ENCODE data around the gene FSIP1. TPM values are rescaled to one million over a fixed set of nuclear protein-coding genes. Genes with fewer than 3 reads are reported as not detected.

The FSIP1 gene
- total RNA-seq, 6 donors from 2014 or later: 0.26 to 3.2 (median 0.79) TPM; not detected in 2

- Histone ChIP-seq H3K9me3 (no peaks in the 10 kb centered on the region), H3K27ac (no peak overlapping the region), H3K4me3 (no peak overlapping the region), H3K27me3 (no peaks in the 10 kb centered on the region), H3K4me1 (peaks cover 0 to 3% (median 0%) of the 10 kb centered on the region in 4 donors), H3K36me3 (no peaks in the 10 kb centered on the region)
- WGBS, 2 donors: 54 to 57% methylated on average over 6 of the region's 6 CpGs
- DNase-seq (peak in 1 of 2 donors; percentile 26), ATAC-seq (ENCODE audit: low FRiP score in 2 of 2) (no peak)
- TF ChIP-seq EP300 (IDR thresholded peaks at IDR 0.05): no peak
- TF ChIP-seq CTCF (IDR thresholded peaks at IDR 0.05): no peak
- TF ChIP-seq POLR2A (IDR thresholded peaks at IDR 0.05): no peak
- no peak for TF ChIP-seq POLR2AphosphoS5 (IDR thresholded peaks at IDR 0.05)
Measured at GRCh38 chr15:39649757-39650156, 132.9 kb downstream of the FSIP1 start.

GRCh38 chr15:39646425-39646824 lies 136.2 kb downstream of the FSIP1 start:
- ATAC-seq (ENCODE audit: low FRiP score in 2 of 2): no peak
- H3K27ac ChIP-seq: no peak overlapping the region
- 94 to 100% methylated on average over 5 of the region's 5 CpGs for WGBS, 2 donors

GRCh38 chr15:39645976-39646257 lies 136.7 kb downstream of the FSIP1 start:
- H3K27me3 ChIP-seq: no peaks in the 10 kb centered on the region
- DNase-seq (no peak), ATAC-seq (ENCODE audit: low FRiP score in 2 of 2) (no peak)
- H3K36me3 ChIP-seq: no peaks in the 10 kb centered on the region
- 90% methylated on average over 2 of the region's 2 CpGs for WGBS, 2 donors
- no peak overlapping the region for H3K4me3 ChIP-seq
- H3K4me1 ChIP-seq: peaks cover 0 to 7% (median 0%) of the 10 kb centered on the region in 4 donors
- no peak for TF ChIP-seq CTCF (IDR thresholded peaks at IDR 0.05)
- TF ChIP-seq POLR2A (IDR thresholded peaks at IDR 0.05): no peak
- TF ChIP-seq EP300 (IDR thresholded peaks at IDR 0.05): no peak
- TF ChIP-seq POLR2AphosphoS5 (IDR thresholded peaks at IDR 0.05): no peak
- H3K27ac ChIP-seq: no peak overlapping the region
- H3K9me3 ChIP-seq: no peaks in the 10 kb centered on the region

More at GRCh38 chr15:39646425-39646824, 136.2 kb downstream of the FSIP1 start:
- TF ChIP-seq EP300 (IDR thresholded peaks at IDR 0.05) (no peak), POLR2A (IDR thresholded peaks at IDR 0.05) (no peak), POLR2AphosphoS5 (IDR thresholded peaks at IDR 0.05) (no peak), CTCF (IDR thresholded peaks at IDR 0.05) (no peak)
- peaks cover 0 to 7% (median 0%) of the 10 kb centered on the region in 4 donors for H3K4me1 ChIP-seq
- H3K36me3 ChIP-seq: no peaks in the 10 kb centered on the region
- no peaks in the 10 kb centered on the region for H3K27me3 ChIP-seq
- no peak for DNase-seq
- no peaks in the 10 kb centered on the region for H3K9me3 ChIP-seq
- H3K4me3 ChIP-seq: no peak overlapping the region

- TF ChIP-seq POLR2A (IDR thresholded peaks at IDR 0.05) (no peak), CTCF (IDR thresholded peaks at IDR 0.05) (no peak), EP300 (IDR thresholded peaks at IDR 0.05) (no peak), POLR2AphosphoS5 (IDR thresholded peaks at IDR 0.05) (no peak)
- Histone ChIP-seq H3K36me3 (no peaks in the 10 kb centered on the region), H3K9me3 (no peaks in the 10 kb centered on the region), H3K27me3 (no peaks in the 10 kb centered on the region), H3K4me1 (peaks cover 0 to 7% (median 0%) of the 10 kb centered on the region in 4 donors), H3K27ac (no peak overlapping the region), H3K4me3 (no peak overlapping the region)
- DNase-seq (peak in 1 of 2 donors; percentile 57), ATAC-seq (ENCODE audit: low FRiP score in 2 of 2) (peak in 1 of 2 donors; percentile 62)
- WGBS, 2 donors: 92 to 98% methylated on average over 4 to 11 of the region's 20 CpGs
Measured at GRCh38 chr15:39645138-39645975, 137.3 kb downstream of the FSIP1 start.

GRCh38 chr15:39644136-39644535 lies 138.5 kb downstream of the FSIP1 start:
- DNase-seq (no peak), ATAC-seq (ENCODE audit: low FRiP score in 2 of 2) (no peak)

More at GRCh38 chr15:39644136-39644535, 138.5 kb downstream of the FSIP1 start:
- H3K36me3 ChIP-seq: no peaks in the 10 kb centered on the region
- H3K4me3 ChIP-seq: no peak overlapping the region
- no peak overlapping the region for H3K27ac ChIP-seq
- 73 to 75% methylated on average over 13 of the region's 13 CpGs for WGBS, 2 donors
- no peaks in the 10 kb centered on the region for H3K27me3 ChIP-seq
- H3K4me1 ChIP-seq: peaks cover 0 to 4% (median 0%) of the 10 kb centered on the region in 4 donors
- no peaks in the 10 kb centered on the region for H3K9me3 ChIP-seq
- no peak for TF ChIP-seq CTCF (IDR thresholded peaks at IDR 0.05)
- TF ChIP-seq POLR2AphosphoS5 (IDR thresholded peaks at IDR 0.05): no peak
- TF ChIP-seq EP300 (IDR thresholded peaks at IDR 0.05): no peak
- no peak for TF ChIP-seq POLR2A (IDR thresholded peaks at IDR 0.05)

Measured in upper lobe of left lung (tissue), 6 donors.